AG08396 (cell line): ENCODE data around the gene THBS2.

Experiments
- DNase-seq: peaks from one replicate; pipeline ENCODE4 v3.0.0; 2012; ENCODE audit warnings: low spot score, mixed read lengths

Gene THBS2

GRCh38 chr6:169249057-169249456, 4.6 kb downstream of the THBS2 start:
- no peak for DNase-seq

GRCh38 chr6:169248521-169248971, 5.1 kb downstream of the THBS2 start:
- DNase-seq = no peak

GRCh38 chr6:169247991-169248390, 5.7 kb downstream of the THBS2 start:
- DNase-seq = no peak

GRCh38 chr6:169247419-169247818, 6.2 kb downstream of the THBS2 start:
- DNase-seq = no peak

- DNase-seq = no peak
These were observed 7.2 kb downstream of the THBS2 start for GRCh38 chr6:169246445-169246844.

- DNase-seq = no peak
These were observed 8.8 kb downstream of the THBS2 start for GRCh38 chr6:169244684-169245383.

GRCh38 chr6:169243661-169244060, 10.0 kb downstream of the THBS2 start:
- DNase-seq = no peak

- DNase-seq = no peak
These were observed 10.5 kb downstream of the THBS2 start for GRCh38 chr6:169243186-169243585.

- no peak for DNase-seq
These were observed 11.8 kb downstream of the THBS2 start for GRCh38 chr6:169241688-169242350.

- no peak for DNase-seq
These were observed 12.9 kb downstream of the THBS2 start for GRCh38 chr6:169240591-169241390.

GRCh38 chr6:169240125-169240524, 13.5 kb downstream of the THBS2 start:
- DNase-seq = no peak

GRCh38 chr6:169239181-169239580, 14.5 kb downstream of the THBS2 start:
- peak; percentile 4 for DNase-seq

- DNase-seq = no peak
These were observed 14.9 kb downstream of the THBS2 start for GRCh38 chr6:169238766-169239165.

- peak; percentile 3 for DNase-seq
These were observed 16.0 kb downstream of the THBS2 start for GRCh38 chr6:169237496-169238134.

- DNase-seq = no peak
These were observed 16.7 kb downstream of the THBS2 start for GRCh38 chr6:169236988-169237387.

- DNase-seq = no peak
These were observed 17.1 kb downstream of the THBS2 start for GRCh38 chr6:169236545-169236944.

- DNase-seq = no peak
These were observed 18.4 kb downstream of the THBS2 start for GRCh38 chr6:169235286-169235685.

- no peak for DNase-seq
These were observed 19.0 kb downstream of the THBS2 start for GRCh38 chr6:169234634-169235033.

- no peak for DNase-seq
These were observed 19.8 kb downstream of the THBS2 start for GRCh38 chr6:169233832-169234231.

- DNase-seq = no peak
These were observed 20.5 kb downstream of the THBS2 start for GRCh38 chr6:169233181-169233580.

GRCh38 chr6:169232507-169232931, 21.1 kb downstream of the THBS2 start:
- no peak for DNase-seq

GRCh38 chr6:169231790-169232506, 21.7 kb downstream of the THBS2 start:
- DNase-seq = no peak
